ENCODE results near the gene CNOT11.

GRCh38 chr2:101205521-101206479 lies 46.9 kb upstream of the CNOT11 start:
- peak; percentile 73 for TF ChIP-seq CTCF (conservative IDR thresholded peaks at IDR 0.05; ENCODE audit: low read depth, low read length)
- TF ChIP-seq EZH2 (IDR thresholded peaks at IDR 0.05; ENCODE audit: borderline replicate concordance, low read depth, low read length, poor library complexity, severe bottlenecking), result no peak

Measured in A673 (cell line).